HG03108 (cell line): ENCODE data around the gene ADGRL1.
"Not testable (repeated sequence)": the region's sequence is repeated elsewhere in the genome, so short reads cannot be mapped to it uniquely, and the experiment has no call there.

Experiments used
- ATAC-seq: cut with Tn5 transposase; IDR thresholded peaks from one replicate; pipeline ENCODE4 v1.9.1; 2021; ENCODE audit warnings: moderate library complexity; ENCODE audit not compliant: unreplicated experiment

ADGRL1 gene

DNA sequence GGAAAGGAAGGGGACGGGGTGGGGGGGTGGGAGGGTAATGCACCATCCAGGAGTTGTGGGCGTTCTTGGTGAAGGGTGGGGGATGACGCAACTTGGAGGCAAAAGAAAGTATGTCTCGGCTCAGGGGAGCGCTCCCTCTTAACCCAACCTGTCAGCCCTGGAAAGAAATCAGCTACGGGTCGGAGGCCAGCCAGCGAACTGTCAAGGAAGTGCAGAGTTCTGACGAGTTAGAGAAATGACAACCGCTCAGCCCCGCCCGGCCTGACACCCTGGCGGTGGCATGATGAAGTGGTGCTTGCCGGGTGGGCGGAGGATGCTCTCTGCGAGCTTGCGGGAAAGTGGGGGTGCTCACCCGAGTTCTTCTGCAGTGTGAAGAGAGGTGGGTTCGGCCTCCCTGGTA lies 15.4 kb upstream of the ADGRL1 start:
- ATAC-seq, result not testable (repeated sequence)

DNA sequence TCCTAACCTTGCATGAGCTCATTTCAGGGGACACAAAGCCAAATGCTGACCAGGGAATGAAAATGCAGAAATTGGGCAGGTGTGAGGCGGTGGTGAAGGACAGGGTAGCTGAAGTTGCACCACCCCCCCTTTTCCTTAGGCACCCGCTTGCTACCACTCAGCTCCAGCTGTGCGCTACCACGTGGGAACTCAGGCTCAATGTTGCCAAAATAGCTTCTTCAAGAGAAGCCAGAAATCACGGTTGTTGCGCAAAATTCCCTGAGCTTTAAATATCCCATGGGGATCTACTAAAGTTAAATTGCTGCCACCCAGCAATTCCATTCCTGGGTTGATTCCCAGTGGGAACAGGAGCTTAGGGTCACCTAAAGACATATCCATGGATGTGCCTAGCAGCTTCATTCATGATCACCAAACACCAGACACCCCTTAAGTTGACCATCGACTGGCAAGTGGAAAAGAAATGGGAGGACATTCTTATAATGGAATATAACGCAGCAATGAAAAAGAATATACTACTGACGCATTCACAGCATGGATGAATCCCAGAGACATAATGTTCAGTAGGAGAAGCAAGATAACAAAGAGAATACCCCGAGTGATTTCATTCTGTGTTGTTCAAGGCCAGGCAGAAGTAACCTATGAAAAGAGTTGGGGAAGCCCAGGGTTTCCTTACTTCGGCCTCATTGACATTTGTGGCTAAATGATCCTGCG lies 12.8 kb upstream of the ADGRL1 start:
- no peak for ATAC-seq

DNA sequence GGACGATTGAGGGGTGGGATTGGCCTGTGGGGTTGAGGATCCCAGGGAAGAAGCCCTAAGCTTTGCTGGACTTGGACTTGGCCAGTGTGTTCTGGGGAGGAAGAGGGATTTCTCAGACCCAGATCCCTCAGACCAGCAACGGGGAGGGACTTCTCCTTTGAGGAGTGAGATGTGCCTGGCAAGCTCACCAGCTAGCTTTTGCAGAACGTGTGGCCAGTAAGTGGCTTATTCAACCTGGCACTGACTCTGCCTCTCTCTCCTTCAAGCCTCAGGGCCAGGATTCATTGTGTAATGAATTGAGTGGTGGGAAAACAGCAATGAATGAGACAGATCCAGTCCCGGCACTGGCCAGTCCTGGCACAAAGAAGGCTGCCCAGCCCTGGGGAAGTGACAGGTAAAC lies 11.9 kb upstream of the ADGRL1 start:
- ATAC-seq, result not testable (repeated sequence)

DNA sequence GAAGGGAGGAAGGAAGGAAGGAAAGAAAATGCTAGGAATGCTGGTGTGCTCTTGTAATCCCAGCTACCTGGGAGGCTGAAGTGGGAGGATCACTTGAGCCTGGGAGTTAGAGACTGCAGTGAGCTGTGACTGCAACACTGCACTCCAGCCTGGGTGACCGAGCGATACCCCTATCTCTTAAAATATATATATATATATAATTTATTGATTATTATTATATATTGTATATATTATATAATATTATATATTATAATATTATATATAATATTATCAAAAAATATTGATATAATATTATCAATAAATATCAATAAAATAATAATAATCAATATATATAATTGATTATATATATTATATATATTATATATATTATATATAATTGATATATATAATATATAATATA lies 8.6 kb upstream of the ADGRL1 start:
- no peak for ATAC-seq

DNA sequence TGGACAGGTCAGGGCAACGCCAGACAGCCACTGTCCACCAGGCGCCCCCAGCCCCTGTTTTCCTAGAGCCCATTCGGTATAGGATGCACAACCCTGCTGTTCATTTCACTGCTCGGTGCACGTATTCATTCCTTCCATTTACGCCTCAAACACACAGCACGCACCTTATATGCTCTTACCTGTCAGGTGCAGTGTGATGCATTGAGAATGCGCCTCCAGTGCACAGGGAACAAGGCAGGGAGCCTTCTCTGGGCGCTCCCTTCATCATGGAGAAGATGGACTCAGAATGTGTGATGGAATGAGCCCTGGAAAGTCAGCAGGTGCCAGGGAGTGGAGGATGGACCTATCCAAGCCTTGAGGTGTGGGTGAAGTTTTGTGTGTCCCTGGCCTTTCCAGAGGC lies 4.2 kb upstream of the ADGRL1 start:
- not testable (repeated sequence) for ATAC-seq

DNA sequence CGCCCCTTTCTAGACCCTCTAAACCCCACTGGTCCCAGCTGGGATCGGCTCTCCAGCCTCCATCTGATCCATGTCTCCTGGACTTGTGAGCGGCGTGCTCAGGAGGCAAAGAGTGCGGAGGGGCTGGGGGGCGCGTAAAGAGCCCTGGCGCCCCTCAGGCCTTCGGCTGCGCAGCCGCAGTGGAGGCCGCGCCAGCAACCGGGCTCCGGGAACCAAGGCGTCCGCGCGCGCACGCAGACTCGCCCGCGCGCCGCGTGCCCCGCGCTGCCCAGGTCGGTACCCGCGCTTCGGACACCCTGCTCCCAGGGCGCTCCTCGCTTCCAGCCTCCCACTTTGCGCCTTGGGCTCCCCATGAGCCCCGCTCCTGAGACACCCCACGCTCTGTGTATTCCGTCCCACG lies 3.4 kb upstream of the ADGRL1 start:
- not testable (repeated sequence) for ATAC-seq

DNA sequence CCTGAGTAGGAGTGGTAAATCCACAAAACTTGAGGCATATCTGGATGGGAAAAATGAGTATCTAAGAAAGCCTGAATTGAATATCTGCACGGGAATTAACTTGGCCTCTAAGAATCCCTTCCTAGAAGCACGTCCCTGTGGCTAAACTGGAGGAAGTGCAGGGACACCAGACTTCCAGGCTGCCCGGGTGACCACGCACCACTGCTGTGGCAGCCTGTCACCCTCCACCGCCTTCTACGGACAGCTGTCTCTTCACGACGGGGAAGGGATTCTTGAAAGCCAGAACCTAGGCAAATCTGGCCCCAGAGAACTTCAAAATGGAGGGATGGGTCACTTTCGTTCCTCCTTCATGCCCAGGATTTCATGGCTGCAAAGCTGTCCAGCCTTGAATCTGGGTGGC lies 2.5 kb upstream of the ADGRL1 start:
- ATAC-seq, result not testable (repeated sequence)

DNA sequence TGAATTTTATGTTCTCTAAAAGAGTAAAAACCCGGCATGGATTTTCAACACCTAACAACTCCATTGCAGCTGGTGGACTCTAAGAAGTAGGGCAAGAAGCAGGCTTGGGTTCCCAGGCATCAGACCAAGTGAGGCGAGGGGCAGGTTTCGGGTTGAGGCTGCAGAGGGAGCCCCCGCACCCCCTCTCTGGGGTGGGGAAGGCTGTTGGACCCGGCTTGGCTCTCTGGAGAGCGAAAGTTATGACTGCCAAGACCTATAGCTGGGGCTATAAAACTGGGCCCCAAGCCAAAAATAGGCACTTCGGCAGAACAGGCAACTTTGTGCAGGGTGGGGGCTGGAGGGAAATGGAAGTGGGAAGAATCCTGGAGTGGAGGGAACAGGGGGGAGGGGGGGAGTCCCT lies 1.8 kb upstream of the ADGRL1 start:
- not testable (repeated sequence) for ATAC-seq

DNA sequence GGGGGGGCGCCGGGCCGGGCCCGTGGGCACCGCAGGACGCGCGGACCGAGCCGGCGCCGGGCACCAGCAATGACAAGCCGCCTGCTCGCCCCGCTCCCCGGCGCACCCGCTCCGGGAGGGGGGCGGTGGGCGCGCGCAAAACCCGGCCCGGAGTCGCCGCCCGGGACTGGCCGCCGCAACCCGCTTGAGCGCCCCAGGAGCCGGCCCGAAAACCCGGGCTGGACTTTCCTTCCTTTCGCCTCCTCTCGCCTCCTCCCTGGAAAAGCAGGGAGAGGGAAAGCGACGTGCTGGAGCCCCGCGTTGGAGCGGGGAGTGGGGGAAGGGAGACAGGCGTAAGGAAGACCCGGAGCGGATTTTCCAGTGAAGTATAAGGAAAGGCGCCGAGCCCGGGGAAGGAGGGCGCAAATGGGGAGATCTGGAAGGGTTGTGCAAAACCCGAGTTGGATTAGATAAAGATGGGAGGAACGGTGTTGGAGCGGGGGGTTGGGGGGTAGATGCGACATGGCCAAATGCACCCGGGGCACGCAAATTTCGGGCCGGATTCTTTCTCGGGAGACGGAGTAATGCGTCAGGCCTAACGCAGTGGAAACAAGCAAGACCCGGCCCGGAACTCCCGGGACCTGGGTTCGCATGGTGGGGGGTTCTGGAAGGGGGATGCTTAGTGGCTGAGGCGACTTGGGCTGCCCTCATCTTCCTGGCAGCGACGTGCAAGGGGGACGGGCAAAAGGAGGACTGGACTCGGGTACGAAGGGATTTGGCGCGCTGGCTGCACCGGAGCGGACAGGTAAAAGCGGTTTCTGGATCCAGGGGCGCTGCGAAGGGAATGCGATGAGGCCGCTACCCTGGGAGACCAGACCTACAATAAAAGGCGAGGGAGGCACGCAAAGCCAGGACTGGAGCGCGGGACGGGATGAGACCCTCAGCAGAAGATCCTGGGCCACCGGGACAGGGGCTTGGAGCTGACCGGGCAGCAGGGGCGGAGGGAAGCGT lies 1.1 kb upstream of the ADGRL1 start:
- ATAC-seq, result not testable (repeated sequence)

DNA sequence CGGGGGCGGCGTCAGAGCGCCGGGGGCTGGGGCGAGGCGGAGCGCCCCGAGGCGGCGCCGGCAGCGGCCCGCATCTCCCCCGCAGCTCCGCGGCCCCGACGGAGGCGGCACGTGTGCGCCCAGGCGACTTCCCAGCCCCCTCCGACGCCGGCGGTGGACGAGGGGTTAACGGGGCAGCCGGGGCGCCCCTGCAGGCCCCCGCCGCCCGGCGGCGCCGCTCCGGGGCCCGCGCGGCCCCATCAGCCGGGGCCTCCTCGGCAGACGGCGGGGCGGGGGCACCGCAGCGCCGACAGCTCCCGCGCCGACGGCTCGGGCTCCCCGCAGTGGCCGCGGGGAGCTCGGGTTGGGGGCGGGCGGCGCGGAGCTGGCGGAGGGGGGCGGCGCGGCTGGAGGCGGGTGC lies 339 bp upstream of the ADGRL1 start:
- not testable (repeated sequence) for ATAC-seq

DNA sequence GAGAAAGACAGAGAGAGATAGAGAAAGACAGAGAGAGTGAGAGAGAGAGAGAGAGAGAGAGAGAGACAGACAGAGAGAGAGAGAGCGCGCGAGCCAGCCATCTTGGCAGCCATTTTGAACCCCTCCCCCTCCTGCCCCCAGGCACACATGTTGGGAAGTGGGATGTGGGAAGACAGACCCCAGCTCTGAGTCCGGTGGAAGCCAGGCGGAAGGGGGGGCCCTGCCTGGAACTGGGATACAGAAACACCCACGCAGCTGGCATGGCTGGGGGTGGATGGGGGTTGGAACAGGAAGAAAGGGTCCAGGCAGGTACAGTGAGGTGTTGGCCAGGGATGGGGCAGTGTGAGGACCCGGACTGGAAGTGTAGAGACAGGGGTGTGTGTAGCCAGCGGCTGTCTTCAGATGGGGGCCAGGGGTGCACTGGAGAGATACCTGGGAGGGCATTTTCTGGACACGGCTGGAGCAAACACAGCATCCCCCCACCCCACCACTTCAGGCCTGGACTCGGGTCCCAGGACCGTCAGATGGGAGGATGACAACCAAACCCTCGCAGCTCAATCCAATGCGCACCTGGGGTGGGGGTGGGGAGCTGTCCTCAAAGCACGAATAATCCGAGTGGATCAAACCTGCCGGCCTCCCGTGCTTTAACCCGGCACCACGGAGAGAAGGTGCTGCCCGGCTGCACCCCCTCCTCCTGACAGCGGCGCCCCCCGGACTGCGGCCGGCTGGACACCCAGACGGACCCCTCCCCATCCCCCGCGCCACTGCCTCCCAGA lies 1.1 kb downstream of the ADGRL1 start:
- ATAC-seq, result not testable (repeated sequence)

DNA sequence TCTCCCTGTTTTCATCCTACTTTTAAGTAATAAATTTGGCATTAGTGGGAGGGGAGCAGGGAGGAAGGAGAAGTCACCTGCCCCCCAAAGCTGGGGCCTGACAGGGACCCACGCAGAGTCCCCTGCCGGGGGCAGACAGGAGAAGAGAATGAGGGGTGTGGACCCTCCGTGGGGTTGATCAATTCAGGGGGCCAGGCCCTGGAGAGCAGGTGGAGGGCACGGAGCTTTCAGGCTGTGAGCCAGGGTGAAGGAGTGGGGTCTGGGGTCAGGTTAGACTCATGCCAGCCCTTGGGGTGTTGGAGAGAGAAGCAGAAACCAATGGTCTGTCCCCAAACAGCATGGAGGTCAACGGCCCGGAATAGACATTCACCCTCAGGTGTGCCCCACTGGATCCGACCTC lies 1.8 kb downstream of the ADGRL1 start:
- not testable (repeated sequence) for ATAC-seq

DNA sequence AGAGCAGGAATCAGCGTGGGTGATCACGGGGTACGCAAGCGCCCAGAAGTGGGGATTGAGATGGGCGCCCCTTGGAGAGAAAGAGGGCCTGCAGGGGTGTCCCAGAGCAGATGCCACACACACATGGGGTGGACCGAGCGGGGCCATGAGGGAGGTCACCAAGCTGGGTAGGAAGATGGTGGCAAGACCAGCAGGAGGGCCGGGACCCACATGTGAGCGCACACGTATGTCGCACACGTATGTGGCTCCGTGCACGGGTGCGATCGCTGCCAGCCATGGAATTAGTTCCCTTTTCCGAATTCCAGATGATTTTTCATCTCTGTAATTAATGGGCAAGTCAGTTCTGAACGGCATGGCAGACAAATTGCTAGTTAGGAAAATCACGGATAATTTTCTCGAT lies 2.2 kb downstream of the ADGRL1 start:
- not testable (repeated sequence) for ATAC-seq

DNA sequence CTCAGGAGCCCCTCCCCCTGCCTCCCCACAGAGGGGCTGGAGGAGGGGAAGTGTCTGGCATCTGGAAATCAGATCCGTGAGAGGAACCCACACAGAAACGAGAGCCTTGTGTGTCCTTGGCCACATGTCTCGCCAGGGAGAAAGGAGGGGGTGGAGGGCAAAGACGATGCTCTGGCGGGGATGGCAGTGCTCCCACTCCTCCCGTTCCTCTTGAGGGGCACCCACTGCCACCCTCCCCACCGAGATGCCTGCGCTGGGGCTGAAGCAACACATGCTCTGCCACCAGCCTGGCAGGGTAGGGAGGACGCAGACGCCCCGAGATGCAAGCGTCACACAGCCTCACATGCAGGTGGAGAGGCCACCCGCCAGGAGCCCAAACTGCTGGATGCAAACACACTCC lies 2.8 kb downstream of the ADGRL1 start:
- no peak for ATAC-seq

DNA sequence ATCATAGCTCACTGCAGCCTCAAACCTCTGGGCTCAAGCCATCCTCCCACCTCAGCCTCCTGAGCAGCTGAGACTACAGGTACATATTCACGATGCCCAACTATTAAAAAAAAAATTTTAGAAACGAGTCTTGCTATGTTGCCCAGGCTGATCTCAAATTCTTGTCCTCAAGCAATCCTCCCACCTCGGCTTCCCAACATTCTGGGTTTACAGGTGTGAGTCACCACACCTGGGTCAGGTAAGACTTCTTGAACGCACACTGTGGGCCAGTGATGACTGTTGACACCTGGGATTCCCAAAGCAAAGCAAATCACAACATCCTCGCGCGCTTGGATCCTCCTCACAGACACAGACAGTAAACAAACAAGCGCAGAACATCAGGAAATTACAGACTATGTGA lies 4.5 kb downstream of the ADGRL1 start:
- ATAC-seq, result not testable (repeated sequence)

DNA sequence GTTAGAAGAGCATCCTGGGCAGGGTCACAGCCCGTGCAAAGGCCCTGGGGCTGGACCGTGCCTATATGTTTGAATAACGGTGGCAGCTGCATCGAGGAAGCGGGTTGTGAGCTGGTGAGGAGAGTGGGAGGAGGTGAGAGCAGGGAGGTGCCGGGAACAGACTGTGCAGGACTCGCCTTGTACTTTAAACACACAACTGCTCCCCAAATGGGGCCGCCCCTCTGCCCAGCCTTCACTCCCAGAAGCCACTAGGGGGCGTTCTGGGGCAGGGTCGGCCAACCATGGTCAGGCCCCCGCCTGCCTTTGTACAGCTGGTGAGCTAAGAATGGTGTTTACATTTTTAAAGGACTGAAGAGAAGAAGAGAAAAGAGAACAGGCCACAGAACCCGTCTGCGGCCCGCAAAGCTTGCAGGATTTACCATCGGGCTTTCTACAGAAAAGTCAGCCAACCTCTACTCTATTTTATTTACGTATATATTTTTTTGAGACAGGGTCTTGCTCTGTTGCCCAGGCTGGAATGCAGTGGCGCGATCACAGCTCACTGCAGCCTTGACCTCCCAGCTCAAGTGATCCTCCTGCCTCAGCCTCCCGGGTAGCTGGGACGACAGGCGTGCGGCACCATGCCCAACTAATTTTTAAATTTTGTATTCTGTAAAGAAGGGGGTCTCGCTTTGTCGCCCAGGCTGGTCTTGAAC lies 5.7 kb downstream of the ADGRL1 start:
- not testable (repeated sequence) for ATAC-seq

DNA sequence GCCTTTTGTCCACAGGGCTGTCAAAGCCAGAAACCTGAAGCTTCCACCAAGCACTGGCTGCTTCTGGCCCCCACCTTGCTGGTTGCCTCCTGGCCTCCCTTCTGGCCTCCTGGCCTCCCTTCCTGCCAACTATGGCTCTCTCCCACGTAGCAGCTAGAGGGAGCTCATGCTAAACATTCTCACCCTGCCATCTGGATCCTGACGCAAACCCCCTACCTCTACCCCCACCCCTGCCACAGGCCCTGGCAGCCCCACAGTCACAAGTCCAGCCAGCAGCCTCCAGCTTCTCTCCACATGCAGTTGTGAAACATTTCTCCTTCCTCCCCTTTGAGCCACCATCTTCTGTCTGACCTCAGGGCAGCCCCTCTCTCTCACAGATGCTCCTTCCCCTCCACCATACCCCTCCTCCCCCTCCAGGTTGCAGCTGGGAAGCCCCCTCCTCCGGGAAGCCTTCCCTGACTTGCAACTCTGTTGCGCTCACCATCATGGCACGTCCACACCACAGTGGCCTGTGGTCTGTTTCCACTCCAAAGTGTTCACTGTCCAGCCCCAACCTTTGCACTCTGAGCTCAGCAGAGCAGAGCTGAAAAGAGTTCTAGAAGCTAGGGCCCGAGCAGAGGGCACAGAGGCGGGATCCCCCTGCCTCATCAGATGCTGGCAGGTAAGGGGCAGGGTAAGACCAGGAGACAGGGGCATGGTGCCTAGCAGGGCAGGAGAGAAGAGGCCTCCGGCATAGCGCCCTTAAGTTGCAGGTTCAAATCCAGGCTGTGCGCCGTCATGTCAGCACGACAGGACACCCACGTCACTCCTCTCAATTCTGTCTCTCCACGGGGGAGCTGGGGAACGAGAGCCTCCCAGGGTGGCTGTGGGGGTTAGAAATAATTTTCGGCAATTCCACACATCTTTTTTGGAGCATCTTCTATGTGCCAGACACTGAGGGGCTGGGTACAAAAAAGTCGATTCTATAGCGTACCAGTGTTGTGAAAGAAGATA lies 7.3 kb downstream of the ADGRL1 start:
- no peak for ATAC-seq

DNA sequence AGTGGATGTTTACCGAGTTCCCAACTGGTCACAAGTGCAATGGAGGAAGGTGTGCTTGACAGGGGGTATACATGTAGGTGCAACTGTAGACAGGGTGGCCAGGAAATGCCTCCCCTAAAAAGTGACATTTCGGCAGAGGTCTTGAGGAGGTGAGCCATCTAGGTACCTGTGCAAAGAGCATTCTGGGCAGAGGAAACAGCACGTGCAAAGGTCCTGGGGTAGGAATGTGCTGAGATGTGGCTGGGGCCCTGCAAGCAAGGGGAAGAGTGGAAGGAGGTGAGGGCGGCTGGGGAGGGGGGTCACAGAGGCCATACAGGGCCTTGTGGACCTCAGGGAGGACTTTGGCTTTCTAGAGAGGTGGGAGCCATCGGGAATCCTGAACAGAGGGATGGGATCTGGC lies 8.1 kb downstream of the ADGRL1 start:
- ATAC-seq, result no peak

DNA sequence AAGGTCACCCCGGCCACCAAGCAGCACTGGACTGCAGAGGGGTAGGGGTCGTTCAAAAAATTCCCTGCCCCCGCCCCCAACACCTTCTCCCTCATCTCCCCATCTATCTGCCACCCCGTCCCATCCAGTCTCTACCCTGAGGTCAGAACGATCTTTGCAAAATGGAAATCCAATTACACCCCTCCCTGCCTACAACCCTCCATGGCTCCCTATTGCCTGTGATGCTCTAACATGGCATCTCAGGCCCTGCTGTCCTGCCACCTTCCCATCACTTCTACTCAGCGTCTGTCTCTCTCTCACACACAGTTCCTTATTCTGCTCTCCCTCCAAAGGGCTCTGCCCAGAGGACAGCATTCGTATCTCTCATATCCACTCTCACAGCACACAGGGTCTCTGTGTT lies 8.7 kb downstream of the ADGRL1 start:
- not testable (repeated sequence) for ATAC-seq
